Fibroblast of lung (primary cell): Measurements from ENCODE around the gene LONP1. TPM values are rescaled to one million over a fixed set of nuclear protein-coding genes. Genes with fewer than 3 reads are reported as not detected.

Experiments
- DNase-seq, 2 donors: peaks; one replicate each; pipeline versions ENCODE4 v3.0.0 to v3.0.0-alpha.2; 2010; ENCODE audit warnings: low read depth in 2 of 2
- H2AFZ ChIP-seq: 2 replicates; pipeline ENCODE4 v1.5.1; 2012; ENCODE audit warnings: low read length, control low read depth, inconsistent platforms
- H3K27ac ChIP-seq: 2 replicates; pipeline ENCODE4 v1.5.1; 2011; ENCODE audit warnings: low read length, control low read depth; ENCODE audit not compliant: insufficient read depth
- H3K27me3 ChIP-seq: 2 replicates; pipeline ENCODE4 v1.5.1; 2011; ENCODE audit warnings: mild to moderate bottlenecking, low read length; ENCODE audit not compliant: control insufficient read depth, insufficient read depth
- H3K36me3 ChIP-seq: 2 replicates; pipeline ENCODE4 v1.5.1; 2011; ENCODE audit warnings: low read length; ENCODE audit not compliant: control insufficient read depth, insufficient read depth
- H3K4me1 ChIP-seq: 2 replicates; pipeline ENCODE4 v1.5.1; 2011; ENCODE audit warnings: low read length; ENCODE audit not compliant: control insufficient read depth, insufficient read depth; ENCODE audit errors: extremely low read depth
- H3K4me2 ChIP-seq: 2 replicates; pipeline ENCODE4 v1.5.1; 2011; ENCODE audit warnings: low read length, control low read depth; ENCODE audit not compliant: insufficient read depth; ENCODE audit errors: extremely low read depth
- H3K4me3 ChIP-seq, 4 experiments: fragments of 200-600 bp in 1 of 4; sonication (generic) in 1 of 4; replicated peaks in 1 of 4; 2 replicates each; pipeline ENCODE4 v1.5.1; 2011 to 2016; ENCODE audit warnings: low read length in 4 of 4, low read depth in 3 of 4, mild to moderate bottlenecking in 3 of 4, control low read depth in 2 of 4, inconsistent platforms in 1 of 4, mixed read lengths in 1 of 4; ENCODE audit not compliant: insufficient read depth in 1 of 4; ENCODE audit errors: control extremely low read depth in 1 of 4
- H3K79me2 ChIP-seq: 2 replicates; pipeline ENCODE4 v1.5.1; 2012; ENCODE audit warnings: mild to moderate bottlenecking, low read length, inconsistent platforms; ENCODE audit not compliant: control insufficient read depth, insufficient read depth
- H3K9ac ChIP-seq: 2 replicates; pipeline ENCODE4 v1.5.1; 2011; ENCODE audit warnings: mild to moderate bottlenecking, low read length, control low read depth; ENCODE audit not compliant: insufficient read depth
- H3K9me3 ChIP-seq: 2 replicates; pipeline ENCODE4 v1.5.1; 2012; ENCODE audit warnings: low read depth, low read length; ENCODE audit not compliant: control insufficient read depth, insufficient read depth
- H4K20me1 ChIP-seq: 2 replicates; pipeline ENCODE4 v1.5.1; 2011; ENCODE audit warnings: low read length; ENCODE audit not compliant: control insufficient read depth, insufficient read depth; ENCODE audit errors: extremely low read depth
- EZH2 ChIP-seq: IDR thresholded peaks from 2 replicates; pipeline ENCODE4 v1.5.1; 2012; ENCODE audit warnings: low read length, control low read depth, mild to moderate bottlenecking; ENCODE audit errors: missing control alignments
- polyA plus RNA-seq, 2 donors: library from polyadenylated mRNA; depleted of rRNA in 1 of 2; stranded (reverse) in 1 of 2; unstranded in 1 of 2; fragments of >200 nt; gene quantifications; 2 replicates each; pipeline ENCODE4 v1.2.1, GENCODE V29; 2011 to 2012; ENCODE audit warnings: missing spikeins in 1 of 2
- total RNA-seq: library from RNA; depleted of rRNA; stranded (reverse); fragments of >200 nt; gene quantifications from 2 replicates; pipeline ENCODE4 v1.2.1, GENCODE V29; 2014
- TF ChIP-seq, protein P1 (sequence below), 2 donors: IDR thresholded peaks in 1 of 2; conservative IDR thresholded peaks in 1 of 2; 1 replicate in 1 of 2; 2 replicates in 1 of 2; pipeline ENCODE4 v1.5.1; 2011 to 2012; ENCODE audit warnings: low read length in 2 of 2, control low read depth in 1 of 2, inconsistent platforms in 1 of 2, low read depth in 1 of 2, mild to moderate bottlenecking in 1 of 2

LONP1 gene
- total and polyA plus RNA-seq, 2 donors (not counting 1 experiment from before 2014, with no cell fraction given) = 29.8 to 172 TPM

DNA sequence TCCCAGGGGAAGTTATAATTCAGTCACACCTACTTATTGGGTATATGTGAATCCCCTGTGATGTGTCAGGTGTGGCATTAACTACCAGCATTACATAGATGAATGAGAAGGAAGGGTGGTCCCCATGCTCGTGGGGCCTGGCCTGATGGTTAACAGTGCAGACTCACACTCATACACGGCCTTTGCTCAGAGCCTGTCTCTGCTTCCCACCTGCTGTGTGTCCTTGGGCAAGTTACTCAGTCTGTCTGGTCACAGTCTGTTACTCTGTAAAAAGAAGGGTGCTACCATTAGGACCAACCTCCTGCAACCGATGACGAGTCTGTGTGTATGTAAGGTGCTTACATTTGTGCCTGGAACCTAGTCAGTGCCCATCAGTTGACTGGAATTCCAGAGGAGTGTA, 73.2 kb downstream of the LONP1 start:
- H3K9me3 ChIP-seq = no peaks in the 10 kb centered on the region
- no peak overlapping the region for H3K4me2 ChIP-seq
- peaks cover 48% of the 10 kb centered on the region for H3K79me2 ChIP-seq
- peaks cover 36% of the 10 kb centered on the region for H3K36me3 ChIP-seq
- no peak overlapping the region for H3K27ac ChIP-seq
- H3K4me1 ChIP-seq = peaks cover 4% of the 10 kb centered on the region
- DNase-seq = no peak
- no peaks in the 10 kb centered on the region for H3K27me3 ChIP-seq
- H3K9ac ChIP-seq = no peak overlapping the region
- peaks cover 7% of the 10 kb centered on the region for H4K20me1 ChIP-seq
- TF ChIP-seq, protein P1, sequence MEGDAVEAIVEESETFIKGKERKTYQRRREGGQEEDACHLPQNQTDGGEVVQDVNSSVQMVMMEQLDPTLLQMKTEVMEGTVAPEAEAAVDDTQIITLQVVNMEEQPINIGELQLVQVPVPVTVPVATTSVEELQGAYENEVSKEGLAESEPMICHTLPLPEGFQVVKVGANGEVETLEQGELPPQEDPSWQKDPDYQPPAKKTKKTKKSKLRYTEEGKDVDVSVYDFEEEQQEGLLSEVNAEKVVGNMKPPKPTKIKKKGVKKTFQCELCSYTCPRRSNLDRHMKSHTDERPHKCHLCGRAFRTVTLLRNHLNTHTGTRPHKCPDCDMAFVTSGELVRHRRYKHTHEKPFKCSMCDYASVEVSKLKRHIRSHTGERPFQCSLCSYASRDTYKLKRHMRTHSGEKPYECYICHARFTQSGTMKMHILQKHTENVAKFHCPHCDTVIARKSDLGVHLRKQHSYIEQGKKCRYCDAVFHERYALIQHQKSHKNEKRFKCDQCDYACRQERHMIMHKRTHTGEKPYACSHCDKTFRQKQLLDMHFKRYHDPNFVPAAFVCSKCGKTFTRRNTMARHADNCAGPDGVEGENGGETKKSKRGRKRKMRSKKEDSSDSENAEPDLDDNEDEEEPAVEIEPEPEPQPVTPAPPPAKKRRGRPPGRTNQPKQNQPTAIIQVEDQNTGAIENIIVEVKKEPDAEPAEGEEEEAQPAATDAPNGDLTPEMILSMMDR (conservative IDR thresholded peaks at IDR 0.05 in 1 of 2, IDR thresholded peaks at IDR 0.05 in 1 of 2; ENCODE audit: low read depth in 1 of 2, low read length in 2 of 2) = no peak
- TF ChIP-seq EZH2 = no peak
- no peak overlapping the region for H3K4me3 ChIP-seq
- no peak overlapping the region for H2AFZ ChIP-seq

DNA sequence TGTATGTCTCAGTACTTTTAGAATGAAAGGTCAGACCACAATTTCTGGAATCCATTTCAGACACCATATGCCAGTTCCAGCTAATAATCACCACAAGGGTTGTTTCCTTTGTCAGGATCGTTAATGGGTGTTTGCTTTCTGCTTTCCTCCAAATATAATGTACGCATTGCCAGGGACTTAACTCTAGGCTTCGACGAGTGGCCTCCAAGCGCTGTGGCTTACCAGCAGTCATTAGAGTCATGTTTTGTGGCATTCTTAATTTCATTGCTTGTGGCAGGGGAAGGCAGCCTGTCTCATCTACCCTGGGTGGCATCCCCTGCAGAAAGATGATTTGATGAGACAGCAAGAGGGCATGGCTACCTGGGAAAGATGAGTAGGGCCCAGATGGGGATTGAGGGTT, 74.5 kb downstream of the LONP1 start:
- H4K20me1 ChIP-seq = peaks cover 7% of the 10 kb centered on the region
- H2AFZ ChIP-seq = no peak overlapping the region
- DNase-seq = no peak
- no peak overlapping the region for H3K9ac ChIP-seq
- no peak for TF ChIP-seq EZH2
- H3K4me2 ChIP-seq = no peak overlapping the region
- H3K27me3 ChIP-seq = no peaks in the 10 kb centered on the region
- H3K4me3 ChIP-seq = no peak overlapping the region
- H3K79me2 ChIP-seq = peaks cover 61% of the 10 kb centered on the region
- peaks cover 33% of the 10 kb centered on the region for H3K36me3 ChIP-seq
- H3K27ac ChIP-seq = no peak overlapping the region
- H3K4me1 ChIP-seq = peaks cover 4% of the 10 kb centered on the region
- H3K9me3 ChIP-seq = no peaks in the 10 kb centered on the region

DNA sequence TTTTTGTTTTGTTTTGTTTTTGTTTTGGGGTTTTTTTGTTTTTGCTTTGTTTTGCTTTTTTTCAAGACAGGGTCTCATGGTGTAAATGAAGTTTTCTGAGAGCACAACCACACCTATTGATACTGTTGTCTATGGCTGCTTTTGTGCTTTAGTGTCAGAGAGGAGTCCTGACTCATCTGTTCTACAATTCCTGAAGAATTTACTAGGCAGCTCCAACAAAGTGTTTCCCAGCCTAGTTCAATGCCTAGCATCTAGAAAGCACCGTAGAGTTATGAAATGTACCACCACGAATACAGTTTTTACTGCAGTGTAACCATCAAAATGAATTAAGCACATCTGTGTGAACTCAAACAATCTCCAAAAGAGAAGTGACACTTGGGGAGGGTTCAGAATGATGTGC, 75.9 kb downstream of the LONP1 start:
- Histone ChIP-seq H3K27me3 (no peaks in the 10 kb centered on the region), H3K4me2 (no peak overlapping the region), H3K4me1 (peaks cover 4% of the 10 kb centered on the region), H3K4me3 (no peak overlapping the region), H3K9ac (no peak overlapping the region), H3K36me3 (peaks cover 28% of the 10 kb centered on the region), H3K79me2 (peaks cover 72% of the 10 kb centered on the region), H3K27ac (no peak overlapping the region), H2AFZ (no peak overlapping the region), H4K20me1 (peaks cover 7% of the 10 kb centered on the region), H3K9me3 (no peaks in the 10 kb centered on the region)
- peak in 1 of 2 donors; percentile 23 for DNase-seq
- TF ChIP-seq, protein P1 (conservative IDR thresholded peaks at IDR 0.05 in 1 of 2, IDR thresholded peaks at IDR 0.05 in 1 of 2; ENCODE audit: low read depth in 1 of 2, low read length in 2 of 2) = no peak
- TF ChIP-seq EZH2 = no peak
